Right atrium auricular region (tissue), 2 donors: ENCODE results near the gene PPP1R1C. TPM values are rescaled to one million over a fixed set of nuclear protein-coding genes. Genes with fewer than 3 reads are reported as not detected.
A peak's percentile ranks its signal among the peaks of the same experiment; 100 is the strongest.

ENCODE experiments used
- DNase-seq: peaks from one replicate; pipeline ENCODE4 v3.0.0-alpha.2; 2019; ENCODE audit warnings: low spot score
- H3K27ac ChIP-seq, 2 donors: fragments of 200-600 bp; sonication (generic); 1 replicate in 1 of 2; 2 replicates in 1 of 2; pipeline ENCODE4 v1.5.1; 2016 to 2019
- H3K27me3 ChIP-seq, 2 donors: fragments of 200-600 bp; sonication (generic); one replicate each; pipeline versions ENCODE4 v1.5.1 to v1.6.0; 2017 to 2019
- H3K36me3 ChIP-seq: fragments of 200-600 bp; sonication (generic); one replicate; pipeline ENCODE4 v1.5.1; 2016
- H3K4me1 ChIP-seq, 2 donors: fragments of 200-600 bp; sonication (generic); one replicate each; pipeline versions ENCODE4 v1.5.1 to v1.6.0; 2017 to 2019
- H3K4me3 ChIP-seq, 2 donors: fragments of 200-600 bp; sonication (generic); 1 replicate in 1 of 2; 2 replicates in 1 of 2; pipeline ENCODE4 v1.5.1; 2017 to 2019; ENCODE audit warnings: mild to moderate bottlenecking in 1 of 2, moderate library complexity in 1 of 2
- H3K9me3 ChIP-seq, 2 donors: fragments of 200-600 bp; sonication (generic); one replicate each; pipeline ENCODE4 v1.5.1; 2019
- total RNA-seq, 2 donors: library from RNA; depleted of rRNA; stranded (reverse); fragments of >200 nt; gene quantifications; one replicate each; pipeline ENCODE4 v1.1.0, GENCODE V29; 2016
- TF ChIP-seq, protein P1 (sequence below), 2 donors: fragments of 200-600 bp; sonication (generic); IDR thresholded peaks; one replicate each; pipeline ENCODE4 v1.5.1; 2019; ENCODE audit warnings: antibody characterized with exemption in 2 of 2

PPP1R1C gene, protein sequence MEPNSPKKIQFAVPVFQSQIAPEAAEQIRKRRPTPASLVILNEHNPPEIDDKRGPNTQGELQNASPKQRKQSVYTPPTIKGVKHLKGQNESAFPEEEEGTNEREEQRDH
- 10 to 100 TPM in 1 of 2 donors, 1 to 10 TPM in 1; 5.4 to 14.5 TPM for total RNA-seq

DNA sequence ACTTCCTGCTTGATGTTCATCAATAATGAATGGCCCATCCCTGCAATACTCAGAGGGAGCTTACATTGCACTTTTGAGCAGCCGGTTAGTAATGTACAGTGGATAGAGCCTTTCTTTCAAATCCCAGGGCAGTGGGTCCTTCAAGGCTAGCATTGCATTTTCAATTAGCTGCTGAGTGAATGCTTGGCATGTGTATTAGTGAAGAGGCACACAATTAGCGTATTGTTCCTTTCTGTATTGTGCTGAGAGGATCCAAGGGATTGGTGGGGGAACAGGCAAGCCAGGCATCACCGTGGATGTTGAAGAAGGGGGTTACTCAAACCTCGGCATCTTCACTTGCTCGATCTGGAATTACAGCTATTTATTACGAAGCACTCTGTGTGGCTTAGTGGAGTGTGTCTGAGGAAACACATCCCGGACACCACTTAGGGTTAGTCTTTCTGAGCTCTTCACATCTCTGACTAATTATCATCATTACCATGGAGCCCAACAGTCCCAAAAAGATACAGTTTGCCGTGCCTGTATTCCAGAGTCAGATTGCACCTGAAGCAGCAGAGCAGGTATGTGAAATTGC, at the start of gene PPP1R1C:
Gene PPP1R1C (plus strand): TSS at position 222 of the 574 bp plus-strand sequence. CDS start 258 bp downstream, at position 480.
- Histone ChIP-seq H3K36me3 (no peaks in the 10 kb centered on the region), H3K4me1 (peaks cover 0 to 14% of the 10 kb centered on the region in 2 donors), H3K27me3 (no peaks in the 10 kb centered on the region), H3K27ac (peak within 1 kb of the TSS; percentile 54 to 76), H3K4me3 (peak within 1 kb of the TSS in 1 of 2 donors; percentile 24), H3K9me3 (no peaks in the 10 kb centered on the region)
- TF ChIP-seq, protein P1, sequence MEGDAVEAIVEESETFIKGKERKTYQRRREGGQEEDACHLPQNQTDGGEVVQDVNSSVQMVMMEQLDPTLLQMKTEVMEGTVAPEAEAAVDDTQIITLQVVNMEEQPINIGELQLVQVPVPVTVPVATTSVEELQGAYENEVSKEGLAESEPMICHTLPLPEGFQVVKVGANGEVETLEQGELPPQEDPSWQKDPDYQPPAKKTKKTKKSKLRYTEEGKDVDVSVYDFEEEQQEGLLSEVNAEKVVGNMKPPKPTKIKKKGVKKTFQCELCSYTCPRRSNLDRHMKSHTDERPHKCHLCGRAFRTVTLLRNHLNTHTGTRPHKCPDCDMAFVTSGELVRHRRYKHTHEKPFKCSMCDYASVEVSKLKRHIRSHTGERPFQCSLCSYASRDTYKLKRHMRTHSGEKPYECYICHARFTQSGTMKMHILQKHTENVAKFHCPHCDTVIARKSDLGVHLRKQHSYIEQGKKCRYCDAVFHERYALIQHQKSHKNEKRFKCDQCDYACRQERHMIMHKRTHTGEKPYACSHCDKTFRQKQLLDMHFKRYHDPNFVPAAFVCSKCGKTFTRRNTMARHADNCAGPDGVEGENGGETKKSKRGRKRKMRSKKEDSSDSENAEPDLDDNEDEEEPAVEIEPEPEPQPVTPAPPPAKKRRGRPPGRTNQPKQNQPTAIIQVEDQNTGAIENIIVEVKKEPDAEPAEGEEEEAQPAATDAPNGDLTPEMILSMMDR (IDR thresholded peaks at IDR 0.05): no peak
- DNase-seq: no peak

GRCh38 chr2:181937473-181937872, 48.2 kb upstream of the PPP1R1C start:
- H3K27ac ChIP-seq: no peak overlapping the region
- DNase-seq: no peak
- TF ChIP-seq, protein P1 (IDR thresholded peaks at IDR 0.05): no peak
- H3K4me3 ChIP-seq: no peak overlapping the region
- H3K27me3 ChIP-seq: no peaks in the 10 kb centered on the region
- no peaks in the 10 kb centered on the region for H3K9me3 ChIP-seq
- no peaks in the 10 kb centered on the region for H3K36me3 ChIP-seq
- H3K4me1 ChIP-seq: no peaks in the 10 kb centered on the region

DNA sequence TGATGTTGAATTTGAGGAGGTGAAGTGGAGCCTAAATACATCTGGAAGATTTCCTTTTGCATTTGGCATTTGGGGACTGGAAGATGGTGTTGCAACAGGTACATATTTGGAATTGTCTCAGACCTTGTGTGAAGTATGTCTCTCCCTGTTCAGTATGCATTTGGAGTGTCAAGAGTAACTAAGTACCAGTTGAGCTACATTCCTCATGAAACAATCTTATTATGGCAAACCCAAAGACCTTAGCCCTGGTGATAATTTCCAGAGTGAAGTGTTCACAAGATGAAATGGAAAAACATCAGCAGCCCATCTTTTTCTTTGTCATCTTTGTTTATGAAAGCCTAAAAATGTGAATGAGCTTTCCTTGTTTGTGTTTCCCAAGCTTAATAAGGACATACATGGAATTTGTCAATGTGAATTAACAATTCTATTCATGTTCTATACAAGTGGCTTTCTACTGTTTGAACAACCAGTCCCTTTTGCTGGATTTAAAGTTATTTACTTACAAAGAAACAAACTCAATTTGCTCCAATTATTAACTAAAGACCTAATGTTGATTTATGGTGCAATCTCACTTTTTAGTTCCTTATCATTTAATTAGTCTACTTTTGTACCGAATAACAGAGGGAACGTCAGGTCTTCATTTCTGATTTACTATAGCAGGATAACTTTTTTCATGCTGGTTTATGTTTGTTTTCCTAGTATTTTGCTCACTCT, 42.1 kb upstream of the PPP1R1C start:
- TF ChIP-seq, protein P1 (IDR thresholded peaks at IDR 0.05): no peak
- Histone ChIP-seq H3K36me3 (no peaks in the 10 kb centered on the region), H3K4me3 (no peak overlapping the region)

GRCh38 chr2:181944164-181944913, 41.3 kb upstream of the PPP1R1C start:
- no peak for DNase-seq

More for the DNA sequence above, 42.1 kb upstream of the PPP1R1C start:
- H3K4me1 ChIP-seq: no peaks in the 10 kb centered on the region
- H3K9me3 ChIP-seq: no peaks in the 10 kb centered on the region
- no peak overlapping the region for H3K27ac ChIP-seq
- DNase-seq: no peak
- H3K27me3 ChIP-seq: no peaks in the 10 kb centered on the region

DNA sequence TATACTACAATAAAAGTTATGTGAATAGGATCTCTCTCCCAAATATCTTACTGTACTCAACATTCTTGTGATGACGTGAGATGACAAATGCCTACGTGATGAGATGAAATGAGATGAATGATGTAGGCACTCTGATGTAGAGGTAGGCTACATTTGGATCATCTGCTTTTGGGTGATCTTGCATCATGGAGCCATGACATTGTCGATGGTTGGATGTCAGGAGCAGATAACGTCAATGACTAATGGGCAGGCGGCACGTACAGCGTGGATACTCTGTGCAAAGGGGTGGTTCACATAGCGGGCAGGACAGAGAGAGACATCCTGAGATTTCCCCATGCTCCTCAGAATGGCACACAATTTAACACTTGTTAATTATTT, 40.8 kb upstream of the PPP1R1C start:
- Histone ChIP-seq H3K9me3 (no peaks in the 10 kb centered on the region), H3K4me1 (no peaks in the 10 kb centered on the region), H3K36me3 (no peaks in the 10 kb centered on the region), H3K27ac (no peak overlapping the region), H3K4me3 (no peak overlapping the region), H3K27me3 (no peaks in the 10 kb centered on the region)
- no peak for DNase-seq
- TF ChIP-seq, protein P1 (IDR thresholded peaks at IDR 0.05): no peak

More at GRCh38 chr2:181944164-181944913, 41.3 kb upstream of the PPP1R1C start:
- no peak overlapping the region for H3K4me3 ChIP-seq
- no peaks in the 10 kb centered on the region for H3K27me3 ChIP-seq
- H3K27ac ChIP-seq: no peak overlapping the region
- no peaks in the 10 kb centered on the region for H3K36me3 ChIP-seq
- TF ChIP-seq, protein P1 (IDR thresholded peaks at IDR 0.05): no peak
- no peaks in the 10 kb centered on the region for H3K4me1 ChIP-seq
- H3K9me3 ChIP-seq: no peaks in the 10 kb centered on the region
